ENCODE results near the gene PTCD1. TPM values are rescaled to one million over a fixed set of nuclear protein-coding genes. Genes with fewer than 3 reads are reported as not detected.

PTCD1 gene
- total RNA-seq, 2 experiments from 2014 or later, result 5.8 to 8.9 TPM

GRCh38 chr7:99457650-99458493 lies 19.3 kb upstream of the PTCD1 start:
- H3K27ac Mint-ChIP-seq, result no peak overlapping the region
- H3K36me3 Mint-ChIP-seq, result peaks cover 16% of the 10 kb centered on the region
- ATAC-seq (no peak), DNase-seq (no peak)
- no peak overlapping the region for H3K4me3 Mint-ChIP-seq
- no peaks in the 10 kb centered on the region for H3K9me3 Mint-ChIP-seq (ENCODE audit: low read depth)
- no peaks in the 10 kb centered on the region for H3K27me3 Mint-ChIP-seq
- peaks cover 14% of the 10 kb centered on the region for H3K4me1 Mint-ChIP-seq
- CTCF ChIA-PET, result no interaction called here

- DNase-seq (no peak), ATAC-seq (no peak)
- peaks cover 12% of the 10 kb centered on the region for H3K36me3 Mint-ChIP-seq
- H3K4me1 Mint-ChIP-seq, result peaks cover 11% of the 10 kb centered on the region
- H3K27me3 Mint-ChIP-seq, result no peaks in the 10 kb centered on the region
- no peak overlapping the region for H3K4me3 Mint-ChIP-seq
- H3K27ac Mint-ChIP-seq, result peak overlapping the region; percentile 26
- no peaks in the 10 kb centered on the region for H3K9me3 Mint-ChIP-seq (ENCODE audit: low read depth)
- CTCF ChIA-PET, result interaction anchor here (1.3 kb wide), 1 partner anchor 18 kb away, joined by 3 read pairs; no protein-coding TSS in a partner anchor
Observed at GRCh38 chr7:99457050-99457649, 18.6 kb upstream of the PTCD1 start.

- peaks cover 12% of the 10 kb centered on the region for H3K36me3 Mint-ChIP-seq
Observed at GRCh38 chr7:99456288-99456687, 17.7 kb upstream of the PTCD1 start.

GRCh38 chr7:99455874-99456273 lies 17.3 kb upstream of the PTCD1 start:
- H3K4me3 Mint-ChIP-seq, result no peak overlapping the region
- H3K9me3 Mint-ChIP-seq (ENCODE audit: low read depth), result no peaks in the 10 kb centered on the region
- no peak for ATAC-seq
- no peak for DNase-seq
- H3K27ac Mint-ChIP-seq, result no peak overlapping the region
- peaks cover 12% of the 10 kb centered on the region for H3K36me3 Mint-ChIP-seq
- peaks cover 8% of the 10 kb centered on the region for H3K4me1 Mint-ChIP-seq
- H3K27me3 Mint-ChIP-seq, result no peaks in the 10 kb centered on the region
- CTCF ChIA-PET, result interaction anchor here (0.7 to 1.3 kb wide), 3 partner anchors 9 to 40 kb away, joined by 3 to 4 read pairs (median 4); no protein-coding TSS in a partner anchor

More at GRCh38 chr7:99456288-99456687, 17.7 kb upstream of the PTCD1 start:
- peaks cover 10% of the 10 kb centered on the region for H3K4me1 Mint-ChIP-seq
- no peak overlapping the region for H3K27ac Mint-ChIP-seq
- CTCF ChIA-PET, result interaction anchor here (0.7 to 1.3 kb wide), 3 partner anchors 9 to 40 kb away, joined by 3 to 4 read pairs (median 4); no protein-coding TSS in a partner anchor
- no peaks in the 10 kb centered on the region for H3K9me3 Mint-ChIP-seq (ENCODE audit: low read depth)
- no peak for ATAC-seq
- no peak for DNase-seq
- no peak overlapping the region for H3K4me3 Mint-ChIP-seq
- no peaks in the 10 kb centered on the region for H3K27me3 Mint-ChIP-seq

- H3K9me3 Mint-ChIP-seq (ENCODE audit: low read depth), result no peaks in the 10 kb centered on the region
- DNase-seq (no peak), ATAC-seq (no peak)
- H3K4me1 Mint-ChIP-seq, result no peaks in the 10 kb centered on the region
- H3K36me3 Mint-ChIP-seq, result peaks cover 21% of the 10 kb centered on the region
- CTCF ChIA-PET, result no interaction called here
- no peak overlapping the region for H3K4me3 Mint-ChIP-seq
- no peak overlapping the region for H3K27ac Mint-ChIP-seq
- no peaks in the 10 kb centered on the region for H3K27me3 Mint-ChIP-seq
Observed at GRCh38 chr7:99453105-99453504, 14.5 kb upstream of the PTCD1 start.

- CTCF ChIA-PET, result no interaction called here
- Mint-ChIP-seq H3K27ac (no peak overlapping the region), H3K36me3 (peaks cover 26% of the 10 kb centered on the region)
Observed at GRCh38 chr7:99452541-99452940, 13.9 kb upstream of the PTCD1 start.

GRCh38 chr7:99451936-99452335 lies 13.3 kb upstream of the PTCD1 start:
- H3K9me3 Mint-ChIP-seq (ENCODE audit: low read depth), result no peaks in the 10 kb centered on the region
- H3K36me3 Mint-ChIP-seq, result peaks cover 26% of the 10 kb centered on the region
- H3K27ac Mint-ChIP-seq, result no peak overlapping the region
- no peak for ATAC-seq
- CTCF ChIA-PET, result no interaction called here
- no peaks in the 10 kb centered on the region for H3K4me1 Mint-ChIP-seq
- DNase-seq, result no peak
- H3K27me3 Mint-ChIP-seq, result no peaks in the 10 kb centered on the region
- no peak overlapping the region for H3K4me3 Mint-ChIP-seq

More at GRCh38 chr7:99452541-99452940, 13.9 kb upstream of the PTCD1 start:
- Mint-ChIP-seq H3K27me3 (no peaks in the 10 kb centered on the region), H3K9me3 (ENCODE audit: low read depth) (no peaks in the 10 kb centered on the region), H3K4me3 (no peak overlapping the region), H3K4me1 (no peaks in the 10 kb centered on the region)
- no peak for DNase-seq
- no peak for ATAC-seq

- no peak overlapping the region for H3K27ac Mint-ChIP-seq
- H3K4me1 Mint-ChIP-seq, result no peaks in the 10 kb centered on the region
Observed at GRCh38 chr7:99449326-99449725, 10.7 kb upstream of the PTCD1 start.

GRCh38 chr7:99448855-99449254 lies 10.3 kb upstream of the PTCD1 start:
- no peak for DNase-seq
- no peaks in the 10 kb centered on the region for H3K27me3 Mint-ChIP-seq
- no peaks in the 10 kb centered on the region for H3K4me1 Mint-ChIP-seq
- CTCF ChIA-PET, result interaction anchor here (1.6 kb wide), 1 partner anchor 15 kb away, joined by 3 read pairs; no protein-coding TSS in a partner anchor
- peaks cover 39% of the 10 kb centered on the region for H3K36me3 Mint-ChIP-seq
- no peak for ATAC-seq
- no peak overlapping the region for H3K4me3 Mint-ChIP-seq
- no peak overlapping the region for H3K27ac Mint-ChIP-seq
- no peaks in the 10 kb centered on the region for H3K9me3 Mint-ChIP-seq (ENCODE audit: low read depth)

More at GRCh38 chr7:99449326-99449725, 10.7 kb upstream of the PTCD1 start:
- Mint-ChIP-seq H3K27me3 (no peaks in the 10 kb centered on the region), H3K4me3 (no peak overlapping the region), H3K9me3 (ENCODE audit: low read depth) (no peaks in the 10 kb centered on the region), H3K36me3 (peaks cover 38% of the 10 kb centered on the region)
- DNase-seq (no peak), ATAC-seq (no peak)
- CTCF ChIA-PET, result interaction anchor here (1.6 kb wide), 1 partner anchor 15 kb away, joined by 3 read pairs; no protein-coding TSS in a partner anchor

GRCh38 chr7:99447943-99448342 lies 9.3 kb upstream of the PTCD1 start:
- CTCF ChIA-PET, result interaction anchor here (1.0 to 1.6 kb wide), 2 partner anchors 16 to 18 kb away, joined by 3 read pairs; no protein-coding TSS in a partner anchor
- Mint-ChIP-seq H3K4me3 (no peak overlapping the region), H3K4me1 (peaks cover 3% of the 10 kb centered on the region), H3K27me3 (no peaks in the 10 kb centered on the region), H3K27ac (no peak overlapping the region), H3K36me3 (peaks cover 40% of the 10 kb centered on the region), H3K9me3 (ENCODE audit: low read depth) (no peaks in the 10 kb centered on the region)
- DNase-seq (peak; percentile 51), ATAC-seq (no peak)

GRCh38 chr7:99446096-99446495 lies 7.5 kb upstream of the PTCD1 start:
- Mint-ChIP-seq H3K9me3 (ENCODE audit: low read depth) (no peaks in the 10 kb centered on the region), H3K4me1 (peaks cover 7% of the 10 kb centered on the region), H3K36me3 (peaks cover 46% of the 10 kb centered on the region), H3K4me3 (no peak overlapping the region), H3K27ac (no peak overlapping the region), H3K27me3 (no peaks in the 10 kb centered on the region)
- CTCF ChIA-PET, result interaction anchor here (1.3 kb wide), 1 partner anchor 80 kb away, joined by 3 read pairs; no protein-coding TSS in a partner anchor
- no peak for ATAC-seq
- no peak for DNase-seq

- H3K4me3 Mint-ChIP-seq, result peak overlapping the region; percentile 97
- peaks cover 23% of the 10 kb centered on the region for H3K36me3 Mint-ChIP-seq
- ATAC-seq, result no peak
- H3K27ac Mint-ChIP-seq, result no peak overlapping the region
- H3K27me3 Mint-ChIP-seq, result no peaks in the 10 kb centered on the region
- H3K4me1 Mint-ChIP-seq, result peaks cover 35% of the 10 kb centered on the region
- CTCF ChIA-PET, result interaction anchor here (0.6 to 1.3 kb wide), 2 partner anchors 22 to 97 kb away, joined by 3 read pairs; no protein-coding TSS in a partner anchor
- no peak for DNase-seq
- no peaks in the 10 kb centered on the region for H3K9me3 Mint-ChIP-seq (ENCODE audit: low read depth)
Observed at GRCh38 chr7:99440195-99440594, 1.6 kb upstream of the PTCD1 start.

- ATAC-seq (peak; percentile 17), DNase-seq (no peak)
- H3K4me3 Mint-ChIP-seq, result peak overlapping the region; percentile 97
- H3K27me3 Mint-ChIP-seq, result no peaks in the 10 kb centered on the region
- H3K9me3 Mint-ChIP-seq (ENCODE audit: low read depth), result no peaks in the 10 kb centered on the region
- H3K4me1 Mint-ChIP-seq, result peaks cover 33% of the 10 kb centered on the region
- peaks cover 18% of the 10 kb centered on the region for H3K36me3 Mint-ChIP-seq
- peak overlapping the region; percentile 93 for H3K27ac Mint-ChIP-seq
- CTCF ChIA-PET, result interaction anchor here (1.4 kb wide), 1 partner anchor 22 kb away, joined by 6 read pairs; no protein-coding TSS in a partner anchor
Observed at GRCh38 chr7:99437946-99438572, 539 bp downstream of the PTCD1 start.
